Stomach smooth muscle (tissue), 2 donors: ENCODE measurements around the gene ARFGEF3.

Experiments
- H3K27ac ChIP-seq: one replicate; pipeline ENCODE4 v1.7.0; 2013; ENCODE audit warnings: mild to moderate bottlenecking, low read length, inconsistent platforms
- H3K27me3 ChIP-seq, 2 donors: one replicate each; pipeline ENCODE4 v1.7.0; 2013; ENCODE audit warnings: low read length in 2 of 2; ENCODE audit not compliant: insufficient read depth in 2 of 2, control insufficient read depth in 1 of 2
- H3K36me3 ChIP-seq, 2 donors: one replicate each; pipeline ENCODE4 v1.7.0; 2013; ENCODE audit warnings: low read length in 2 of 2; ENCODE audit not compliant: control insufficient read depth in 2 of 2, insufficient read depth in 2 of 2
- H3K4me1 ChIP-seq: one replicate; pipeline ENCODE4 v1.7.0; 2013; ENCODE audit warnings: low read length; ENCODE audit not compliant: control insufficient read depth, insufficient read depth
- H3K4me3 ChIP-seq, 2 donors: one replicate each; pipeline ENCODE4 v1.7.0; 2013; ENCODE audit warnings: low read length in 2 of 2
- H3K9ac ChIP-seq, 2 donors: one replicate each; pipeline ENCODE4 v1.7.0; 2013; ENCODE audit warnings: low read length in 2 of 2, mild to moderate bottlenecking in 1 of 2
- H3K9me3 ChIP-seq, 2 donors: one replicate each; pipeline ENCODE4 v1.7.0; 2013; ENCODE audit warnings: low read length in 2 of 2; ENCODE audit not compliant: control insufficient read depth in 2 of 2
- donor health status: healthy.
- donor health status: Pancreatic carcinoma.

The ARFGEF3 gene

DNA sequence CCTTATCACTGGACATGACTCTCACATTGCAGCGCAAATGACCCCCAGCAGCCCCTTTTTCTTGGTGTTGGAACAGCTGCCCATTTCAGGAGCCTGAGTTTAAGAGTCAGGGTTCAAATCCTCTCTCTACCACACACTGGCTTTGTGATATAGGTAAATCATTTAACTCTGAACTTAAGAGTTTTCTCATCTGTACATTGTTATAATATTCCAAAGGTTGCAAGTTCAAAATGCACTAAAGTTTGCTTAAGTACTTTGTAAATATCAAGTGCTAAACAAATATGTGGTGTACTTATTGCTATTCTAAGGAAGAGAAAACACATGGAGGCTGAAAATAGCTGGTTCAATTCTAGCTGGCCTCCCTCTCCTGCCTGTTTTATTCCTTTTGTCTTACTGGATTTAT is 95.9 kb downstream of the ARFGEF3 start:
- no peaks in the 10 kb centered on the region for H3K9me3 ChIP-seq
- no peak overlapping the region for H3K27ac ChIP-seq
- H3K9ac ChIP-seq: no peak overlapping the region
- no peak overlapping the region for H3K4me3 ChIP-seq
- H3K27me3 ChIP-seq: no peaks in the 10 kb centered on the region
- H3K4me1 ChIP-seq: no peaks in the 10 kb centered on the region
- H3K36me3 ChIP-seq: no peaks in the 10 kb centered on the region

GRCh38 chr6:138258197-138258596 is 96.5 kb downstream of the ARFGEF3 start:
- H3K9me3 ChIP-seq: no peaks in the 10 kb centered on the region
- H3K9ac ChIP-seq: no peak overlapping the region
- H3K4me1 ChIP-seq: no peaks in the 10 kb centered on the region
- no peaks in the 10 kb centered on the region for H3K36me3 ChIP-seq
- no peaks in the 10 kb centered on the region for H3K27me3 ChIP-seq
- no peak overlapping the region for H3K4me3 ChIP-seq
- no peak overlapping the region for H3K27ac ChIP-seq

GRCh38 chr6:138258991-138259390 is 97.3 kb downstream of the ARFGEF3 start:
- Histone ChIP-seq H3K9me3 (no peaks in the 10 kb centered on the region), H3K27ac (no peak overlapping the region), H3K4me3 (no peak overlapping the region), H3K36me3 (no peaks in the 10 kb centered on the region), H3K4me1 (no peaks in the 10 kb centered on the region), H3K9ac (no peak overlapping the region), H3K27me3 (no peaks in the 10 kb centered on the region)

GRCh38 chr6:138261116-138261780 is 99.5 kb downstream of the ARFGEF3 start:
- H3K4me1 ChIP-seq: no peaks in the 10 kb centered on the region
- no peak overlapping the region for H3K9ac ChIP-seq
- H3K27me3 ChIP-seq: no peaks in the 10 kb centered on the region
- H3K36me3 ChIP-seq: no peaks in the 10 kb centered on the region
- no peaks in the 10 kb centered on the region for H3K9me3 ChIP-seq
- no peak overlapping the region for H3K27ac ChIP-seq
- no peak overlapping the region for H3K4me3 ChIP-seq

DNA sequence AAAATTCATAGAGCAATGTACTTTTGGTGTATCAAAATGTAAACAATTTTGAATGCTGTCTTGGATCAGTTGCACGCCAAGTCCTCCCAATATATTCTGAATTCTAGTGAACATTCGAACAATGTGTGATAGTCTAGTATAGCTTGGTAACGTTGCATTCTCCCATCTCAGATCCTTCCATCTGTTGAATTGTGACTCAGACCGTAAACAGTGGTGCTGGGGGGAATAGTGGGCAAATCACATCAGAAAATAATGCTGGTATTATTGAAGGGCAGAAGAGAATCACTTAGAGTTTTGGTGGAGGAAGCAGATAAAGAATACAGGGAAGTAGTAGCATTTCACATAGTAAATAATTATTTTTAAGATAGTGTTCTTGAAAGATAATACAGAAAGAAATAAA is 102.2 kb downstream of the ARFGEF3 start:
- H3K27ac ChIP-seq: no peak overlapping the region
- no peaks in the 10 kb centered on the region for H3K4me1 ChIP-seq

GRCh38 chr6:138264372-138264880 is 102.7 kb downstream of the ARFGEF3 start:
- no peaks in the 10 kb centered on the region for H3K4me1 ChIP-seq
- H3K27me3 ChIP-seq: no peaks in the 10 kb centered on the region
- no peak overlapping the region for H3K9ac ChIP-seq
- no peak overlapping the region for H3K27ac ChIP-seq
- H3K4me3 ChIP-seq: no peak overlapping the region
- no peaks in the 10 kb centered on the region for H3K9me3 ChIP-seq
- no peaks in the 10 kb centered on the region for H3K36me3 ChIP-seq

More for the DNA sequence above, 102.2 kb downstream of the ARFGEF3 start:
- no peaks in the 10 kb centered on the region for H3K9me3 ChIP-seq
- no peaks in the 10 kb centered on the region for H3K36me3 ChIP-seq
- H3K9ac ChIP-seq: no peak overlapping the region
- no peak overlapping the region for H3K4me3 ChIP-seq
- no peaks in the 10 kb centered on the region for H3K27me3 ChIP-seq

DNA sequence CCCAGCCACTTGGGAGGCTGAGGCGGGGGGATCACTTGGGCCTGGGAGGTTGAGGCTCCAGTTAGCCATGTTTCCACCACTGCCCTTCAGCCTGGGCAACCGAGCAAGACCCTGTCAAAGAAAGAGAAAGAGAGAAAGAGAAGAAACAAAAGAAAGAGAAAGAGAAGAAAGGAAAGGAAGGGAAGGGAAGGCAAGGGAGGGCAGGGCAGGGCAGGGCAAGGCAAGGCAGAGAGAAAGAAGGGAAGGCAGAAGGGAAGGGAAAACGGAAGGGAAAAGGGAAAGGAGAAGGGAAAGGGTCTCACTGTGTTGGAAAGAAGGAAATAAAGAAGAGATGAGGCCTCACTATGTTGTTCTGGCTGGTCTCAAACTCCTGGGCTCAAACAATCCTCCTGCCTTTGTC is 104.4 kb downstream of the ARFGEF3 start:
- no peak overlapping the region for H3K27ac ChIP-seq
- H3K9ac ChIP-seq: no peak overlapping the region
- H3K4me3 ChIP-seq: no peak overlapping the region
- H3K9me3 ChIP-seq: no peaks in the 10 kb centered on the region
- no peaks in the 10 kb centered on the region for H3K36me3 ChIP-seq
- no peaks in the 10 kb centered on the region for H3K4me1 ChIP-seq
- no peaks in the 10 kb centered on the region for H3K27me3 ChIP-seq

- Histone ChIP-seq H3K27me3 (no peaks in the 10 kb centered on the region), H3K4me1 (no peaks in the 10 kb centered on the region), H3K9ac (no peak overlapping the region), H3K9me3 (no peaks in the 10 kb centered on the region), H3K4me3 (no peak overlapping the region), H3K27ac (no peak overlapping the region), H3K36me3 (no peaks in the 10 kb centered on the region)
These were observed 106.5 kb downstream of the ARFGEF3 start for GRCh38 chr6:138267971-138268895.

- no peaks in the 10 kb centered on the region for H3K27me3 ChIP-seq
- H3K4me1 ChIP-seq: no peaks in the 10 kb centered on the region
- H3K9ac ChIP-seq: no peak overlapping the region
- H3K27ac ChIP-seq: no peak overlapping the region
- no peaks in the 10 kb centered on the region for H3K36me3 ChIP-seq
- no peaks in the 10 kb centered on the region for H3K9me3 ChIP-seq
- no peak overlapping the region for H3K4me3 ChIP-seq
These were observed 109.7 kb downstream of the ARFGEF3 start for GRCh38 chr6:138271451-138271850.

DNA sequence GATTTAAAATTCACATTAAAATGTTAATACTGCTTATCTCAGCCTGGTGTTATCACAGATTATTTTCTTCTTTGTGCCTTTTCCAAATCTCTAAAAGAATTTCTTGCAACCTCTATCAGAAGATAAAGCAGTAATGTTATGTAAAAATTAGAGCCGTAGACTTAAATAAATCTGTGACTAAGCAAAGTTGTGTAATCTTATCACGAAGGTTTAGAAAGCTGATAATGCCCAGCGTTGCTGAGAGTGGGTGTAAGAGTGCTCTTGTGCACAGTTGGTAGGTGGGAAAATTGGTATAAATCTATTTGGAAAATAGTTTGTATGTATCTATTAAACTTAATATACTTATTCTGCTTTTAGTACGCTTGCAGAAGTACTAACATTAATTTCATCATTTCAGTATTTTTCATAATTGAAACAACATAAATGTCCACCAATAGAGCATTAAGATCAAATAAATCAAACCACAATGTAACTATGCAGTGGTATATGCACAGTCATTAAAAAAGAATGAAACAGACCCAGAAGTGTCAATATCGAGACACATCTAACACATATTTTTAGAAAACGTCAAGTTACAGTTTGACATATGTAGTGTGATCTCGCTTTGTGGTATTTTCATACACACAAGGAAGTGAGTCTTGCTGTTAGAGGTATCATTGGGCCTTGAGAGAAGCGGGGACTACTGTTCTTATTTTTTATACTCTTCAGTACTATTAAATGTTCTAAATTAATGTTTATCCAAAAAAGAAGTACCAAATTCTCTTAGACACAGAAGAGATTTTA is 111.0 kb downstream of the ARFGEF3 start:
- Histone ChIP-seq H3K4me1 (no peaks in the 10 kb centered on the region), H3K9me3 (no peaks in the 10 kb centered on the region), H3K4me3 (no peak overlapping the region), H3K9ac (no peak overlapping the region), H3K36me3 (no peaks in the 10 kb centered on the region), H3K27ac (no peak overlapping the region), H3K27me3 (no peaks in the 10 kb centered on the region)
